GM19467 (cell line): ENCODE measurements around the gene NFIA.

Experiments used
- ATAC-seq: cut with Tn5 transposase; IDR thresholded peaks from one replicate; pipeline ENCODE4 v1.9.1; 2021; ENCODE audit warnings: mild to moderate bottlenecking, moderate library complexity; ENCODE audit not compliant: unreplicated experiment

NFIA gene

DNA sequence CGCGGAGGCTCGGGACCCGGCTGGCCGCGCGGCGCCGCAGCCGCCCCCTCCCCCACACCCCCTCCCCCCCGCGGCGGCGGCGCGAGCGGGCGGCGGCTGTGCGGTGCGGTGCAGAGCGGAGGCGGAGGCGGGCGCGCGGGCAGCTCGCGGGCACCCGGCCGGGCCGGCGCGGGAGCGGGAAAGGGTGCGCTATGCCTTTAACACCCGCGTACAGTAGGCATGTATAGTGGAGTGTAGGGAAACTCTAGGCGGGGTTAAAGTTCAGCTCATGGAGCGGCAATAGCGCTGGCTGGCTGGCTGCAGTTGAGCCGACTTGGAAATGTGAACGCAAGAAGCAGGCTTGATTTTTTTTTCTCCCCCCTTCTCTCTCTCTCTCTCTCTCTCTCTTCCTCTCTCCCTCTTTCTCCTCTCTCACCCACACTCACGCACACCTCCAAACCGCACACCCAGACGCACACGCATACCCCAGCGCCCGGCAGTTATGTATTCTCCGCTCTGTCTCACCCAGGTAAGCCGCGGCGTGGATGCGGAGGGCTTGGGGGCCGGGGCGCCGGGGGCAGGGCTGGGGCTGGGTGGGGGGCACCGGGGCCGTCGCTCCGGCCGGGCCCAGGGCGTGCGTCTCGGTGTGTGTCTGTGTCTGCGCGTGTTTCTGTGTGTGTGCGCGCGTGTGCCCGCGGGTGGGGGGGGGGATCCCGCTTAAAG is at the start of gene NFIA:
Gene NFIA, plus strand, starts transcription at position 251 of the 702 bp plus-strand sequence.
- no peak for ATAC-seq

DNA sequence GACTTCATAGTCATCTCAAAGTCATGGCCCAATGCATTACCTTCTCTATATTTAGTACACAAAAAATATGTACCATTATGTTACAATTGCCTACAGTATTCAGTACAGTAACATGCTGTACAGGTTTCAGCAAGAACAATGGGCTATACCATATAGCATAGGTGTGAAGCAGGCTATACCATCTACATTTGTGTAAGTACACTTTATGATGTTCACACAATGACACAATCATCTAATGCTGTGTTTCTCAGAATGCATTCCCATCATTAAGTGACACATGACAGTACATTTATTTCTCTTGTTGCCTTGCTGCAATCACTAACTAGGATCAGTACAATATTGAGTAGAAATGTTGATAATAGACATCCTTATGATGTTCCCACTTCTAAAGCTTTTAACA is 46.5 kb upstream of the NFIA start:
- no peak for ATAC-seq

DNA sequence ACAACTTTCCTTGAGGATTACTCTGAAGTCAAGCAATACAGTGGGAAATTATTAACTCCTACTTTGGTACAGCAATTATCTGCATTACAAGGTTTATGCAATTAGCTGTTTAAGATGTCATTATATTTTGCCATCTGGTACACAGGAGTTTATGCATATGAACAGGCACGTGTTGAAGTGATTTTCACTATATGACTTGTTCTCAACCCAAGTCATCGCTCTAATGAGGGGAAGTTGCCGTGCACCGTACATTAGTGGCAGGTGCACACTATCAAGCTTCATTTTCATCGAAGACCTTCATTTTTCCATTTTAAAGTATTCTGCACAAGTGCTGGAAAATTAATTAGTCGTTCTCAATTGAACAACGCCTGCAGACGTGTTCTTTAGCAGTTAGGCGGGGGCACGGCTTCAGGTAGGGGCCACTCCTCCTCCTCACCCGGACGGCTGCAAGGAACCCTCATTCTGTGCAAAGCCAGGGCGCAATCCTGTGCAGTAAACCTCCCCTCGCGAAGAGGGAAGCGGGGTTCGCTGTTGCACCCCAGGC is 39.8 kb upstream of the NFIA start:
- ATAC-seq: no peak

DNA sequence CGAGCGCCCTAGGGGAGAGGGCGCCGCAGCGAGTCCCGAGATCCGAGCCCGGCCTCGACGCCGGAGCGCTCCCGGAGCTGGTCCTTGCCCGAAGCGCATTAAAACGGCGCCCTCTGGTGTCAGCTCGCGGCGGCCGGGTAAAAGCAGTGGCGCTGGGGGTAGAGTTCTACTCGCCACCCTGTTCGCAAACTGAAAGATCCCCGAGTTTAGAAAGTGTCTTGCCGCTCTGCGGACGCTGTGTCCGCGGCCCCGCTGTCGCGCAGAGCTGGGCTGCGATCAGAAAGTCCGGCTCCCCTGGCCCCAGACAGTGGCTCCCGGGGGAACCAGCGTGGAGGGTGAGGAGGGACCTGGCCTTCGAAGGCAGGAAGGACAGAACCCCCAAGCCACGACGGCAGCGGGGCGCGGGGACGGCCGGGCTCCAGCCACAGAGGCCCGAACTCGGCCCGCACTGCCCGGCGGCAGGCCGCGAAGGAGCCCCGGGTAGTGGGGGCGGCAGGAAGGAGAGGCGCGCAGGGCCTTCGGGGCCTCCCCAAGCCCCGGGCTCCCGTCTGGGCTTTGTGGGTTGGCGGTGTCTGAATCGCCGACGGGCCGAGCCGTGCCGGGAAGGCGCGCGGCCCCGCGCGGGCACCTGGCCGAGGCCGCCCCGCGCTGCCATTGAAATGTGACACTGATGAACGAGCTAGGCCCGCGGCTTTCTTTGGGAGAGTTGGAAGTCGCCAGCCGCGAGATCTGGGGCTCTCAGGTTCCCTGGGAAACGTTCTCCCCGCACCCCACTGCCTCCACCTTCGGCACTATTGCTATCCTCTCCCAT is 39.1 kb upstream of the NFIA start:
- ATAC-seq: peak; percentile 67

DNA sequence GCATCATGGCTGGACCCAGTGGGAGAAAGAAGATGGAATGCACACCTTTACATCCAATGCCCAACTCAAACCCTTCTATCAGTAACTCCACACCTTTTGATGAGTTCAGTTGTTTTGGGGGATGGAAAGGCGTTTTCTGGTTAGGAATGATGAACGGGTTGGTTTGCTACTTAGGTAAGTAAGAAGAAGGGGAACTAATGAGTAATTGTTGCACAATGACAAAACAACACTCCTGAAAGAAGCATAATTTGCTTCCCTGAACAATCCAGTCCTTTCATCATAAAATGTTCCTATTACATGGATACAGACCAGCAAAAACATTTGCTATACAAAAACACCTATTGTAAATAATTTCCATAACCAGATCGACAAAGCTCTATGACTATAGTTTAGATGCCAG is 35.9 kb upstream of the NFIA start:
- no peak for ATAC-seq

DNA sequence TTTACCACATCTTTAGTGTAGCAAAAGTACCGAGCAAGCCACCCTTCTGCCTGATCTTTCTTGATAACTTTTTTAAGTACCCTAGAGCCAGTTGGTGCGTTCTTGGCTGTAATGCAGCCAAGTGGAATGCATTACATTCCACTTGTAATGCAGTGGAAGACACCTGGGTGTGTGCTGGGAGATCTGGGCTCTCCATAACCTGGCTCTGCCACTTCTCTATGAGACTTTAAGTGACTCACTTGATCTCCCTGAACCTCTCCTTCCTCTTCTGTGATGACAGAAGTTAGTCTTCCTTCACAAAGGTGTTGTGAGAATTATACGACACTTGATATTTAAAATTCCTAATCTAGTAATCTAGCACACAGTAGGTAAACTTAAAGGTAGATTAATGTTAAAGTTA is 35.3 kb upstream of the NFIA start:
- no peak for ATAC-seq

DNA sequence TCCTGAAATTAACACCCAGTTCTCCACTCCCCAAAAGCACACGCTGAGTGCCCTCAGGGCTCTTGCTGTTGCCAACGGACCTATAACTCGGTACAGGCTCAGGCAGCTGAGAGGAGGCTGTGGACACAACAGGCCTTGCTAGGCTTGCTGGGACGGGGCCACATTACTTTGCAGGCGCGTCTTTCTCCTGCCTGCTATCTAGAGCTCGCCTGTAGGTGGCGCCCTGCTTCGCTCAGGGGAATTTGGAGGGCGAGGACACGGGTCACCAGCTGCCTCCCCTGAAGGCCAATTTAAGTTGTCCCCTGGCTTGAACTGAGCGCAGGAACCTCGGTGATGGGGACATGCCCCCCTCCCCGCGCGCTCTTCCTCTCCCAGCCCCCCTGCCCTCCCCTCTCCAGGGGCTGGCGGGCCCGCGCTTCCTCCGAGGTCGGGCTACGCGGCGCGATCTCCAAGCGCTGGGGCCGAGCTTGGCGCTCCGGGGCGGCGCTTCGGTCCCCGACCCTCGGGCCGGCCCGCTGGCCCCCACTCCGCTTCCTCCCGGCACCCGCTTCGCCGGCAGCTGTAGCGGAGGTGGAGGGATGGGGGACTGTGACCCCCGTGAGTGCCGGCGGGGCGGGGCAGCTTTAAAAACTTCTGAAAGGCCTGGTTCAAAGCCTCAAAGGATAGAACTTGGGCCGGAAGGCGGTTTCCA is 32.4 kb upstream of the NFIA start:
- ATAC-seq: peak; percentile 72

DNA sequence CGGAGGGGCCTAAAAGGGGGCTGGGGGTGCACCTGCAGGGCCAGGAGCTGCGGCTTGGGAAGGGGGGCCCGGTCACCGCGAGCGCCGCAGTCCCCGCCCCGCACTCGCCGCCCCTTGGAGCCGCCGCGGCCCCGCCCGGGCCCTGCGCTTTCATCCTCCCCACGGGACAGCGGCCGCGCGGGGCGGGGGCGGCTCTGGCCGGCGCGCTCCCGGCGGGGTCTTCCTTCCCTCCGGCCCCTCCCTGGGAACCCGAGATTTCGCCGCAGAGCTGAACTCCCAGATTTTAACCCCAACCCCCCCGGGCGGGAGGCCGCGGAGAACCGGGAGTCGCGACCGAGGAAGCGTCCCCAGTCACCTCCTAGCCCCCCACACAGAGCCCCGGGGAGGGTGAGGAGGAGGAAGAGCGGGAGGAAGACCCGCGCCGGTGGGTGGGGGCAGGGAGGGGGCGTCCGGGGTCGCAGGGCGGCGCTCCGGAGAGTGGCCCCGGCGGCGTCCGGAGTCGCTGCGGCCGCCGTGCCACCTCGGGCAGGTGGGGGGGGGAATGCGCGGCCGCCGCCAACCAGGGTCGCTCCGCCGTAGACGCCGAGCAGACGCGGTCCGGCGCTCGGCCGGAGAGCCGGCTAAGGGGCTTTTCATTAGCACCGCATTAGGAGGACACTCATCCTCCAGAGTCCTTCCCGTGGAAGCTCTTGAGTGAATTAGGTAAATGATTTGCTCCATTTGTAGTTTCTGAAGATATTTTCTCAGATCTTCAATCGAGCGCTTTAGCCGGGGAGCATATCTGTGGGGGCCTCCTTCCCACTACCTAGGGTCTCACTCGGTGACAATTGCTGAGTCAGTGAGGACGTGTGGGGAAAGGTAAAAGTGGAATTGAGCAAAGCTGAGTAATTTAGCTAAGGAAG is 31.6 kb upstream of the NFIA start:
- no peak for ATAC-seq

DNA sequence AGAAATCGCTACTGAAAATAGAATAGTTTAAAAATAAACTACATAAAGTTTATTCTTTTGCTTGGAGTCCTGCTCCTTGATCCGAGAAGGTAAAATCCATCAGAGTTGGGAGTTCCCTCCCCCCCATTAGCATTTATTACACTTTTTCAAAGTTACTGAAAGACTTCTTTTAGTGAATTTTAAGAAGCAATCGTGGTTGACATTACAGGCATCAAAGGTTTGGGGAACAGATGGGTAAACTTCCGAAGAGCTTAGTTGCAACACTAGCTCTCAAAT is 31.0 kb upstream of the NFIA start:
- ATAC-seq: no peak

DNA sequence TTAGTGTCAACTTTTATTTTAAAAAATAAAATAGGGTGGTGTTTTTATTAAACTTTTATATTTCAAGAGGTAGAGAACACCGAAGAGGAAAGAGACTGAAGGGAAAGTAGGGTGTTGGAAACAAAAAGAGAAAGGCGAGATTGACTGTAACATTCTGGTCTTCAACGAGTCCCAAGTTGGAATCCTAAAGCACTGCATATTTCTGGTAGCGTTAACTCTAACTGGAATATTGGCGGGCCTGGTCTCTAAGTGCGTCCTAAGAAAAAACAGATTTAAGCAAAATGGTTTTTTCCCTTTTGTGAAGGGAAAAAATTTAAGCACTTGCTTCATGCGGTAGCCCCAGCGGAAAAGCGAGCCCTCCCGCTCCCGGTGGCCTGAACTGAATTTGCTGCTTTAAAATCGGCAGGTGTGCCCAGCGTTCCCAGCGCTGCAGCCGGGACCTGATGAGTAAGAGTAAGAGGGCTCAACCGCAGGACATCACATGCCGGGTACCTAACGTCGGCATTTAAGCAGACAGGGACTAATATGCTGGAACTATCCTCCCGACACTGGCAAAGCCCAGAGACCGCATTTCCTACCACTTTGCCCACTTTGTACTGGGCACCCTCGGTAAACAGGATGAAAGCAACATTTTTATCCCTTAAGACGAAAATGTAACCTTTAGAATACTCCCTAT is 30.5 kb upstream of the NFIA start:
- no peak for ATAC-seq

DNA sequence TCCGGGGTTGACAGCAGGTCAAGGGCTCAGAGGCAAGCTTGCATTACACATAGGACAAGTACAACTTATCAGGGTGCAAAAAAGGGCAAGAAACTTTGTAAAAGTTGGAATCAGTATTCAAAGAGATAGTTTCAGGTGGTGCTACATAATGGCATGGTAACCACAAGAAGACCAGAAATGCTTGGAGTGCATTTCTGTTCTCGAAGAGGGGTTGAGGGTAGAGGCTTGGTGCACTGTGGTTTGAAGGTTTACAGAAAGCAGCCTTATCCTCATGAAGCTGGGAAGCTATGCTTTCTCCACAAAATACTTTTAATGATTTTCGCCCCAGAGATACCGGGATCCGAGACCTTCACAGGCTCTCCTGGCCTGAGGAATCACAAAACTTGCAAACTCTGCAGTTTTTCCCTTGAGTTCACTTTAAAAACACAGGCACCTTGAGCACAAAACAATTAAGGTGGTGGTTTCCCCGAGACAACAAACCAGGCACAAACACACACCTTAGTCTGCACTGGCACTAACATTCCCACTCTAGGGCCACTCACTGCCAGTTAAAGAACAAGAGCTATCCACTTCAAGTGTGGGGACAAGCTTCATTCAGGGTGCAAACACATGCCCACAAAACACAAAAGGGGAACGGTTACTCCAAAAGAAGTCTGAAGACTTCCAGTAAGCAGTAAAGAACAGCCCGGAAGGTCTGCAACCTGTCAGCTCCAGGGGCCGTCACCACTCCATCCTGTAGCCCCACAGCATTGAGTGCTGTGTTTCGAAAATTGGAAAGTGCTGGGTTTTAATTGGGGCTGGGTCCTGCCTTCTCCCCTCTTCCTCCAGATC is 29.8 kb upstream of the NFIA start:
- no peak for ATAC-seq

DNA sequence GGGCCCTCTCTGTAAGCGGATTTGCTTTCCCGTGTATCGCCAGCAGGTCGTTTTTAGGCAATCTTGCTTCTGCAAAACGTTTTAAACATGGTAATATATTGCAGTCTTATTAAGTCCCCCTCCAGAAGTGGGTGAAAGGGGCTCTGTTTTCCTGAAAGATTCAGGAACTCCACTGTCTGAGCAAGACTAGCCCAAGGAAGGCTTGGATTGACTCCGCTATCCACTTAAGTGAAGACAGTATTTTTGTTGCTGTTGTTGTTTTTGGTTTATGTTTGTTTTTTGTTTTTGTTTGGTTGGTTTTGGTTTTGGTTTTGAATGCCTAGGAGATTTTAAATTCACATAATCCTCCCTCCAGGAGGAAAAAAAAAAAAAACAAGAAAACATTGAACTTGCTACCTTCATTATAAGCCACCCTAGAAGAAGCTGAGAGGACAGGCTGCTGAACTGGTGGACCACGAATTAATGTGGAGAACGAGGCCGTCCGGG is 29.1 kb upstream of the NFIA start:
- no peak for ATAC-seq

DNA sequence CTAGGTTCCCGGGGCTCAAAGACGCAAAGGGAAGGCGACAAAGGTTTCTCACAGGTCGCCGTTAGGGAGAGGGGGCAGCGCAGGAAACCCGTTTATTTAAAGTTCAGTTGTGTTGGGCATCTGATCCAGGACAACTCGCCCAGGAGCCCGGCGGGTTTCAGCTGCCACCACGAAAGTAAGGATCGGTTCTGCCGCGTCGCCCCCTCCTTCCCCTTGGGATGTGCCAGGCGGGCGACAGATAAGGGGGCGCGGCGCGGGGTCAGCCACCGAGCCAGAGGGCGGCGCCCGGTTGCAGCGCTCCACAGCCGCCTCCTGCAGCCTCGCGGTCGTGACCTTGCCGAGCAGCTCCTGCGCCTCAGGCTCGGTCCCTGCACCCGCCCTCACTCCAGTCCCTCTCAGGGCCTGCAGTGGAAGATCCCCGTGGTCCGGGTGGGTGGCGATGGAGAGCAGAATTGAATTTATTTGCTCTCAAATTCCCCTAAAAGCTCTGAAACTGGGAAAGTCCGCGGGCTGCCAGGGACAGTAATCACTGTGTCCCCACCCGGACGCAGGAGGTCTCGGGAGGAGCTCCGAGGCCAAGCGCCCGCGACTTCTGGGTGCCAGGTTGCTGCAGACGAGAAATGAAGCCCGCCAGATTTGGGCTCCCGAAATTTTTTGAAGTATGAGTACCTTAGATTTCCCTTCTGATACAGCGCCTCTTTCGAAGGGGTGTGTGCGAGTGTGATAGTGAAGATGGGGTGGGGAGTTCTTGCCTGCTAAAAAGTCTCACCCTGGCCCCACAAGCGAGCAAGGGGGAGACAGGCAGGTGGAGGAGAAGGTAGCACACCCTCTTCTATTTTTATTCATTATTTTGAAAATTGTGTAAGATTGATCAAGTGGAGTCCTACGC is 28.4 kb upstream of the NFIA start:
- no peak for ATAC-seq

DNA sequence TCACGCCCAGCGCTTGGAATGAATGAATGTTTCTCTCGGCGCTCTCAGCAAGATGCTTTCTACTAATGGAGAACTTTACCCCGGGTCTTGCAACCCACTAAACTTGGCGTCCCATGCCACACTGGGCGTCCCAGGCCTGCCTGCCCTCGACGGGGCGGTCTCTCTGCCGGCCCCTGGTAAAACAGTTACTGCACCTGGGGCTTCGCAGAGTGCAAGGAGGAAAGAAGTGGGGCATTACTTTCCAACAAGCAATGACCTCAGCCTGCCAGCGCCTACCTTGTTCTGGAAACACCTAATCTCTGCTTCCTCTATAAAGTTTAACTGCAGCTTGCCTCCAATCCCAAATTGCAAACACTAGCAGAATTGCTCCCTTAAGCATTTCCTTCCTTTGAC is 27.8 kb upstream of the NFIA start:
- no peak for ATAC-seq

DNA sequence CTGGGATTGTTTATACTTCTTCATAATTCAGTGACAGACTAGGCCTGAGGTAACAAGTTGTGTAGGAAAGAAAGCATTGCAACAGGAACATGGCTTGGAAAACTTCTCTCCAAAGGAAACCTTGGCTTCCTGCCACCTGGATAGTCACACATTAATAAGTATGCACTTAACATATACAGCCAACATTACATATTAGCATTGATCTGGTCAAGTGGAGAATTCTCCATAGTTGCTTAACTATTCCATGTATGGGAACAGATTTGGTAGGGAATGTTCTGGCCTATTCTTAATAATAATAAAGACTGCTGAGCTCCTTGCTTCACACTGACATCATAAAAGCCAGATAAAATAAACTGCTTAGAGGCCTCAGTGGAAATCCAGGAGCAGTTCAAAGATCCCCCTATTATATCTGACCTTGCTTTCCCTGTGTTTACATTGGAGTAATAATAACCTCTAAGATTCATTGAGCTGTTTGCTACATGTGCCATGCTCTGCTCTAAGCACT is 27.2 kb upstream of the NFIA start:
- ATAC-seq: no peak

DNA sequence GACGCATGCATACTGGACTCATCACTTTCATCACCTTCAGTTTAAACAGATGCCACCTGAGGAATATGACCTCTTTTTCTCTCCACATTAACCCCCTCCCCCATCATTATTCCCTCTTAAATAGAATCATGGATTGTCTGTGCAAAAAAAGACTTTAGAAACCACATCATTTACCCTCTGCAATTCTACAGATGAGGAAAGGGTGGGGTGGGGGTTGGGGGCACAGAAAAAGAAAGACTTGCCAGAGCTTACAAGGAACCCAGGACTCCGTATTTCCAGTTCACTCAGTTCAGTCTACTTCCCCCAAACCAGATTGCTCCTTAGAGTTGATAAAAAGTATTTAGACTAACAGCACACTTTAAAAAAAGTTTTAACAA is 26.2 kb upstream of the NFIA start:
- ATAC-seq: no peak

DNA sequence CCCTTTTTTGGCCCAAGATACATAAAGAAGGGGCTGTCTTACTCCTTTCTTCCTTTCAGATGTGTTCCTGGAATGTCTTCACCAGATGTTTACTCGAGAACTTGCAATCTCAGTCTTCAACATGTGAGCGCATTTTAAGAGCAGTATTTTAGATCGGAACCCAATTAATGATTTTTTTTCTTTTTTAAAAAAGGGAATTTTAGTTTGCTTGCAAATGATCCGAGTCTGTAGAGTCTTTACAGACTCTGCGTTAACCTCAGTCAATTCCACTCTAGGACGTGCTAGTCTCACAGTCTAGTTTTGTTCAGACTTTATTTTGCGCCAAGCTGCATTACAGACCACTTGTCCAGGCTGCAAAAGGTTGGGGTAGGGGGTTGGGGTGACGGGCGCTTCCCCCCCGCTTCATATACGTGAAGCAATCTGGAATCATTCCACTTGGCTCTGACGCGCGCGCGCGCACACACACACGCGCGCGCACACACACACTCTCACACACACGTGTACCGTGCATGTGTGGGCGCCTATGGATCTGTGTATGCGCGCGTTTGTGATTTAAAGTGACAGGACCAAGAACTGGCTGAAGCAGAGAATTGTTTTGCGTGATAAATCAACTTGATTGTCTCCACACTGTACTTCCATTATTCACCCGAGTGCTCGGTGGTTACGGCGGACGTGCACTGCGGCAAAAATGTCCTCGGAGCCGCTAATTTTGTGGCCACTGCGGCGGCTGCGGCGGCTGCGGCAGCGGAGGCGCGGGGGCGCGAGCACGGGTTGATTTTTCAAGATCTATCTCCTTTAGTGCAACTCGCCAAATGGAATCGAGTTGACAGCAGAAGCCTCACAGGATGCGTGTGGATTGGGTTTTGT is 25.6 kb upstream of the NFIA start:
- no peak for ATAC-seq
